AML-193 (cell line): ENCODE measurements around the gene CDK5.
A peak's percentile ranks its signal among the peaks of the same experiment; 100 is the strongest.

Source experiments
- DNase-seq, 2 experiments: peaks; one replicate each; lab custom pipeline; 2025; lab: John Stamatoyannopoulos, UW

The CDK5 gene

GRCh38 chr7:151057506-151057988 lies at the start of gene CDK5:
CDK5 (minus strand) TSS chr7:151057897; CDS start chr7:151057848, 49 bp downstream.
- DNase-seq, result peak in 1 of 2 experiments; percentile 43

GRCh38 chr7:151104411-151105235 lies 46.9 kb upstream of the CDK5 start:
- DNase-seq, result no peak

GRCh38 chr7:151103973-151104372 lies 46.3 kb upstream of the CDK5 start:
- DNase-seq, result no peak

- no peak for DNase-seq
Measured at GRCh38 chr7:151102991-151103390, 45.3 kb upstream of the CDK5 start.

- no peak for DNase-seq
Measured at GRCh38 chr7:151101621-151102396, 44.1 kb upstream of the CDK5 start.

GRCh38 chr7:151100921-151101320 lies 43.2 kb upstream of the CDK5 start:
- no peak for DNase-seq

GRCh38 chr7:151099486-151100211 lies 42.0 kb upstream of the CDK5 start:
- no peak for DNase-seq

GRCh38 chr7:151095828-151096475 lies 38.3 kb upstream of the CDK5 start:
- no peak for DNase-seq

GRCh38 chr7:151095123-151095797 lies 37.6 kb upstream of the CDK5 start:
- no peak for DNase-seq

GRCh38 chr7:151094675-151095074 lies 37.0 kb upstream of the CDK5 start:
- no peak for DNase-seq

GRCh38 chr7:151093748-151094147 lies 36.1 kb upstream of the CDK5 start:
- DNase-seq, result no peak

- DNase-seq, result no peak
Measured at GRCh38 chr7:151091988-151092387, 34.3 kb upstream of the CDK5 start.

GRCh38 chr7:151091431-151091830 lies 33.7 kb upstream of the CDK5 start:
- peak; percentile 36 to 49 for DNase-seq

- DNase-seq, result no peak
Measured at GRCh38 chr7:151091003-151091402, 33.3 kb upstream of the CDK5 start.

GRCh38 chr7:151089893-151090730 lies 32.4 kb upstream of the CDK5 start:
- DNase-seq, result no peak

GRCh38 chr7:151088856-151089699 lies 31.4 kb upstream of the CDK5 start:
- peak in 1 of 2 experiments; percentile 26 for DNase-seq

GRCh38 chr7:151088019-151088855 lies 30.5 kb upstream of the CDK5 start:
- no peak for DNase-seq

GRCh38 chr7:151087245-151088018 lies 29.7 kb upstream of the CDK5 start:
- DNase-seq, result peak; percentile 10 to 14
